Fibroblast of lung (primary cell): Measurements from ENCODE around the gene ENOX1. TPM values are rescaled to one million over a fixed set of nuclear protein-coding genes. Genes with fewer than 3 reads are reported as not detected.

Source experiments
- DNase-seq, 2 donors: peaks; one replicate each; pipeline versions ENCODE4 v3.0.0 to v3.0.0-alpha.2; 2010; ENCODE audit warnings: low read depth in 2 of 2
- H2AFZ ChIP-seq: 2 replicates; pipeline ENCODE4 v1.5.1; 2012; ENCODE audit warnings: low read length, control low read depth, inconsistent platforms
- H3K27ac ChIP-seq: 2 replicates; pipeline ENCODE4 v1.5.1; 2011; ENCODE audit warnings: low read length, control low read depth; ENCODE audit not compliant: insufficient read depth
- H3K27me3 ChIP-seq: 2 replicates; pipeline ENCODE4 v1.5.1; 2011; ENCODE audit warnings: mild to moderate bottlenecking, low read length; ENCODE audit not compliant: control insufficient read depth, insufficient read depth
- H3K36me3 ChIP-seq: 2 replicates; pipeline ENCODE4 v1.5.1; 2011; ENCODE audit warnings: low read length; ENCODE audit not compliant: control insufficient read depth, insufficient read depth
- H3K4me1 ChIP-seq: 2 replicates; pipeline ENCODE4 v1.5.1; 2011; ENCODE audit warnings: low read length; ENCODE audit not compliant: control insufficient read depth, insufficient read depth; ENCODE audit errors: extremely low read depth
- H3K4me2 ChIP-seq: 2 replicates; pipeline ENCODE4 v1.5.1; 2011; ENCODE audit warnings: low read length, control low read depth; ENCODE audit not compliant: insufficient read depth; ENCODE audit errors: extremely low read depth
- H3K4me3 ChIP-seq, 4 experiments: fragments of 200-600 bp in 1 of 4; sonication (generic) in 1 of 4; replicated peaks in 1 of 4; 2 replicates each; pipeline ENCODE4 v1.5.1; 2011 to 2016; ENCODE audit warnings: low read length in 4 of 4, low read depth in 3 of 4, mild to moderate bottlenecking in 3 of 4, control low read depth in 2 of 4, inconsistent platforms in 1 of 4, mixed read lengths in 1 of 4; ENCODE audit not compliant: insufficient read depth in 1 of 4; ENCODE audit errors: control extremely low read depth in 1 of 4
- H3K79me2 ChIP-seq: 2 replicates; pipeline ENCODE4 v1.5.1; 2012; ENCODE audit warnings: mild to moderate bottlenecking, low read length, inconsistent platforms; ENCODE audit not compliant: control insufficient read depth, insufficient read depth
- H3K9ac ChIP-seq: 2 replicates; pipeline ENCODE4 v1.5.1; 2011; ENCODE audit warnings: mild to moderate bottlenecking, low read length, control low read depth; ENCODE audit not compliant: insufficient read depth
- H3K9me3 ChIP-seq: 2 replicates; pipeline ENCODE4 v1.5.1; 2012; ENCODE audit warnings: low read depth, low read length; ENCODE audit not compliant: control insufficient read depth, insufficient read depth
- H4K20me1 ChIP-seq: 2 replicates; pipeline ENCODE4 v1.5.1; 2011; ENCODE audit warnings: low read length; ENCODE audit not compliant: control insufficient read depth, insufficient read depth; ENCODE audit errors: extremely low read depth
- EZH2 ChIP-seq: IDR thresholded peaks from 2 replicates; pipeline ENCODE4 v1.5.1; 2012; ENCODE audit warnings: low read length, control low read depth, mild to moderate bottlenecking; ENCODE audit errors: missing control alignments
- polyA plus RNA-seq, 2 donors: library from polyadenylated mRNA; depleted of rRNA in 1 of 2; stranded (reverse) in 1 of 2; unstranded in 1 of 2; fragments of >200 nt; gene quantifications; 2 replicates each; pipeline ENCODE4 v1.2.1, GENCODE V29; 2011 to 2012; ENCODE audit warnings: missing spikeins in 1 of 2
- total RNA-seq: library from RNA; depleted of rRNA; stranded (reverse); fragments of >200 nt; gene quantifications from 2 replicates; pipeline ENCODE4 v1.2.1, GENCODE V29; 2014
- TF ChIP-seq, protein P1 (sequence below), 2 donors: IDR thresholded peaks in 1 of 2; conservative IDR thresholded peaks in 1 of 2; 1 replicate in 1 of 2; 2 replicates in 1 of 2; pipeline ENCODE4 v1.5.1; 2011 to 2012; ENCODE audit warnings: low read length in 2 of 2, control low read depth in 1 of 2, inconsistent platforms in 1 of 2, low read depth in 1 of 2, mild to moderate bottlenecking in 1 of 2

The ENOX1 gene
- total and polyA plus RNA-seq, 2 donors (not counting 1 experiment from before 2014, with no cell fraction given) = 3.5 to 7.6 TPM

DNA sequence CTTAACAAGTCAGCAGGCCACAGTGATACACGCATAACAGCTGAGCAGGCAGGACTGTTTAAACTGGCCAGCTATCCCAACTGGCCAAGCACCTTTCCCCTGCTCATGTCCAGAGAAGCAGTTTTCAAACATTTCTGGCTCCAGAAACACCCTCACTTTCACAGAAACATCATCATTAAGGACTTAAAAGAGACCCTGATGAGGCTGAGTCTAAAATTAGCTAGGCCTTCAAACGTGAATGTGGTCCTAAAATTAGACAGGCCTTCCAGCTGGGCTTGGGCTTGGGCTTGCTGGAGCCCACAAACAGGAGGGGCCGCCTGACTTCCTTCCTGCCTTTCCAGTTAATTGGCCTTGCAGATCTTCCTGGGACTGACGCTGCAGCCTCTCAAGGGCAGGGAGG is 429.2 kb downstream of the ENOX1 start:
- Histone ChIP-seq H2AFZ (no peak overlapping the region), H3K9ac (no peak overlapping the region), H3K79me2 (no peaks in the 10 kb centered on the region), H4K20me1 (no peaks in the 10 kb centered on the region), H3K4me2 (no peak overlapping the region), H3K4me3 (no peak overlapping the region), H3K36me3 (no peaks in the 10 kb centered on the region), H3K9me3 (no peaks in the 10 kb centered on the region), H3K4me1 (no peaks in the 10 kb centered on the region), H3K27ac (no peak overlapping the region), H3K27me3 (no peaks in the 10 kb centered on the region)
- TF ChIP-seq, protein P1, sequence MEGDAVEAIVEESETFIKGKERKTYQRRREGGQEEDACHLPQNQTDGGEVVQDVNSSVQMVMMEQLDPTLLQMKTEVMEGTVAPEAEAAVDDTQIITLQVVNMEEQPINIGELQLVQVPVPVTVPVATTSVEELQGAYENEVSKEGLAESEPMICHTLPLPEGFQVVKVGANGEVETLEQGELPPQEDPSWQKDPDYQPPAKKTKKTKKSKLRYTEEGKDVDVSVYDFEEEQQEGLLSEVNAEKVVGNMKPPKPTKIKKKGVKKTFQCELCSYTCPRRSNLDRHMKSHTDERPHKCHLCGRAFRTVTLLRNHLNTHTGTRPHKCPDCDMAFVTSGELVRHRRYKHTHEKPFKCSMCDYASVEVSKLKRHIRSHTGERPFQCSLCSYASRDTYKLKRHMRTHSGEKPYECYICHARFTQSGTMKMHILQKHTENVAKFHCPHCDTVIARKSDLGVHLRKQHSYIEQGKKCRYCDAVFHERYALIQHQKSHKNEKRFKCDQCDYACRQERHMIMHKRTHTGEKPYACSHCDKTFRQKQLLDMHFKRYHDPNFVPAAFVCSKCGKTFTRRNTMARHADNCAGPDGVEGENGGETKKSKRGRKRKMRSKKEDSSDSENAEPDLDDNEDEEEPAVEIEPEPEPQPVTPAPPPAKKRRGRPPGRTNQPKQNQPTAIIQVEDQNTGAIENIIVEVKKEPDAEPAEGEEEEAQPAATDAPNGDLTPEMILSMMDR (conservative IDR thresholded peaks at IDR 0.05 in 1 of 2, IDR thresholded peaks at IDR 0.05 in 1 of 2; ENCODE audit: low read depth in 1 of 2, low read length in 2 of 2) = no peak
- no peak for TF ChIP-seq EZH2
- DNase-seq = no peak

GRCh38 chr13:43356567-43356966 is 430.2 kb downstream of the ENOX1 start:
- H3K4me2 ChIP-seq = no peak overlapping the region
- no peak overlapping the region for H3K9ac ChIP-seq
- no peaks in the 10 kb centered on the region for H3K9me3 ChIP-seq
- H3K36me3 ChIP-seq = no peaks in the 10 kb centered on the region
- no peaks in the 10 kb centered on the region for H3K27me3 ChIP-seq
- TF ChIP-seq, protein P1 (conservative IDR thresholded peaks at IDR 0.05 in 1 of 2, IDR thresholded peaks at IDR 0.05 in 1 of 2; ENCODE audit: low read depth in 1 of 2, low read length in 2 of 2) = no peak
- no peak for TF ChIP-seq EZH2
- no peaks in the 10 kb centered on the region for H3K79me2 ChIP-seq
- H3K4me3 ChIP-seq = no peak overlapping the region
- no peaks in the 10 kb centered on the region for H4K20me1 ChIP-seq
- H3K4me1 ChIP-seq = no peaks in the 10 kb centered on the region
- H3K27ac ChIP-seq = no peak overlapping the region
- no peak overlapping the region for H2AFZ ChIP-seq
- no peak for DNase-seq

GRCh38 chr13:43355774-43356173 is 431.0 kb downstream of the ENOX1 start:
- Histone ChIP-seq H3K4me2 (no peak overlapping the region), H3K27ac (no peak overlapping the region), H3K27me3 (no peaks in the 10 kb centered on the region), H4K20me1 (no peaks in the 10 kb centered on the region), H3K4me1 (no peaks in the 10 kb centered on the region), H3K9ac (no peak overlapping the region), H3K36me3 (no peaks in the 10 kb centered on the region), H3K79me2 (no peaks in the 10 kb centered on the region), H2AFZ (no peak overlapping the region), H3K4me3 (no peak overlapping the region), H3K9me3 (no peaks in the 10 kb centered on the region)
- TF ChIP-seq, protein P1 (conservative IDR thresholded peaks at IDR 0.05 in 1 of 2, IDR thresholded peaks at IDR 0.05 in 1 of 2; ENCODE audit: low read depth in 1 of 2, low read length in 2 of 2) = no peak
- TF ChIP-seq EZH2 = no peak
- DNase-seq = no peak
